HEK293 (cell line): ENCODE data around the gene SFN.

Experiments used
- GLI2 ChIP-seq: fragments of 450-650 bp; formaldehyde crosslinking; IDR thresholded peaks from 2 replicates; pipeline ENCODE4; 2017; ENCODE audit warnings: missing biosample characterization, missing genetic modification characterization, low read depth, borderline replicate concordance
- KLF16 ChIP-seq: fragments of 450-650 bp; formaldehyde crosslinking; IDR thresholded peaks from 2 replicates; pipeline ENCODE4 v1.5.1; 2017; ENCODE audit warnings: missing biosample characterization, missing genetic modification characterization
- PRDM1 ChIP-seq: fragments of 450-650 bp; formaldehyde crosslinking; IDR thresholded peaks from 2 replicates; pipeline ENCODE4; 2016; ENCODE audit warnings: missing biosample characterization, missing genetic modification characterization
- SP3 ChIP-seq: fragments of 450-650 bp; formaldehyde crosslinking; IDR thresholded peaks from 2 replicates; pipeline ENCODE4 v1.5.1; 2016; ENCODE audit warnings: missing biosample characterization, missing genetic modification characterization
- ZBTB17 ChIP-seq: fragments of 450-650 bp; formaldehyde crosslinking; IDR thresholded peaks from 2 replicates; pipeline ENCODE4 v1.5.1; 2016; ENCODE audit warnings: missing biosample characterization, missing genetic modification characterization
- ZBTB7A ChIP-seq: fragments of 450-650 bp; formaldehyde crosslinking; IDR thresholded peaks from 2 replicates; pipeline ENCODE4 v1.5.1; 2016; ENCODE audit warnings: low read depth, missing biosample characterization, missing genetic modification characterization
- ZEB2 ChIP-seq: fragments of 450-650 bp; formaldehyde crosslinking; IDR thresholded peaks from 2 replicates; pipeline ENCODE4 v1.5.1; 2016; ENCODE audit warnings: missing biosample characterization, missing genetic modification characterization
- ZFP69B ChIP-seq: fragments of 450-650 bp; formaldehyde crosslinking; IDR thresholded peaks from 2 replicates; pipeline ENCODE4 v1.5.1; 2016; ENCODE audit warnings: missing biosample characterization, missing genetic modification characterization
- ZNF274 ChIP-seq, 2 experiments: fragments of 200-500 bp in 1 of 2; fragments of 450-650 bp in 1 of 2; sonication (Bioruptor generic) in 1 of 2; formaldehyde crosslinking in 1 of 2; IDR thresholded peaks; 2 replicates each; pipeline versions ENCODE4 v1.5.1 to v1.6.1; 2014 to 2016; ENCODE audit warnings: borderline replicate concordance in 1 of 2, inconsistent platforms in 1 of 2, low read length in 1 of 2, missing biosample characterization in 1 of 2, missing genetic modification characterization in 1 of 2
- ZNF394 ChIP-seq: fragments of 450-650 bp; formaldehyde crosslinking; IDR thresholded peaks from 2 replicates; pipeline ENCODE4 v1.5.1; 2016; ENCODE audit warnings: missing biosample characterization, missing genetic modification characterization, mild to moderate bottlenecking, moderate library complexity, borderline replicate concordance
- ZNF426 ChIP-seq: fragments of 450-650 bp; formaldehyde crosslinking; IDR thresholded peaks from 2 replicates; pipeline ENCODE4 v1.5.1; 2017; ENCODE audit warnings: missing biosample characterization, missing genetic modification characterization, mild to moderate bottlenecking, inconsistent platforms, moderate library complexity
- ZNF521 ChIP-seq: fragments of 450-650 bp; formaldehyde crosslinking; IDR thresholded peaks from 2 replicates; pipeline ENCODE4 v1.5.1; 2017; ENCODE audit warnings: missing biosample characterization, mild to moderate bottlenecking, missing genetic modification characterization
- ZNF530 ChIP-seq: fragments of 450-650 bp; formaldehyde crosslinking; IDR thresholded peaks from 2 replicates; pipeline ENCODE4 v1.5.1; 2016; ENCODE audit warnings: low read depth, missing biosample characterization, missing genetic modification characterization
- ZNF555 ChIP-seq: fragments of 450-650 bp; formaldehyde crosslinking; conservative IDR thresholded peaks from 2 replicates; pipeline ENCODE4 v1.5.1; 2017; ENCODE audit warnings: missing biosample characterization, mild to moderate bottlenecking, missing genetic modification characterization, inconsistent platforms
- ZNF600 ChIP-seq: fragments of 450-650 bp; formaldehyde crosslinking; IDR thresholded peaks from 2 replicates; pipeline ENCODE4 v1.5.1; 2016; ENCODE audit warnings: missing biosample characterization, missing genetic modification characterization
- ZNF623 ChIP-seq: fragments of 450-650 bp; formaldehyde crosslinking; IDR thresholded peaks from 2 replicates; pipeline ENCODE4 v1.5.1; 2016; ENCODE audit warnings: missing biosample characterization, missing genetic modification characterization
- ZNF670 ChIP-seq: fragments of 450-650 bp; formaldehyde crosslinking; IDR thresholded peaks from 2 replicates; pipeline ENCODE4 v1.5.1; 2016; ENCODE audit warnings: missing biosample characterization, missing genetic modification characterization, low read depth
- ZNF701 ChIP-seq: fragments of 450-650 bp; formaldehyde crosslinking; IDR thresholded peaks from 2 replicates; pipeline ENCODE4 v1.5.1; 2016; ENCODE audit warnings: missing biosample characterization, missing genetic modification characterization
- ZNF707 ChIP-seq: fragments of 450-650 bp; formaldehyde crosslinking; IDR thresholded peaks from 2 replicates; pipeline ENCODE4 v1.5.1; 2016; ENCODE audit warnings: missing biosample characterization, missing genetic modification characterization
- ZNF747 ChIP-seq: fragments of 450-650 bp; formaldehyde crosslinking; IDR thresholded peaks from 2 replicates; pipeline ENCODE4 v1.5.1; 2016; ENCODE audit warnings: missing biosample characterization, missing genetic modification characterization
- TF ChIP-seq, protein P1 (sequence below): fragments of 450-650 bp; formaldehyde crosslinking; IDR thresholded peaks from 2 replicates; pipeline ENCODE4 v1.5.1; 2016; ENCODE audit warnings: missing biosample characterization, missing genetic modification characterization, borderline replicate concordance
- TF ChIP-seq, protein P2 (sequence below): fragments of 450-650 bp; formaldehyde crosslinking; IDR thresholded peaks from 2 replicates; pipeline ENCODE4 v1.5.1; 2016; ENCODE audit warnings: missing biosample characterization, missing genetic modification characterization
- TF ChIP-seq, protein P3 (sequence below): fragments of 450-650 bp; formaldehyde crosslinking; IDR thresholded peaks from 2 replicates; pipeline ENCODE4 v1.5.1; 2016; ENCODE audit warnings: missing biosample characterization, missing genetic modification characterization
- TF ChIP-seq, protein P4 (sequence below): fragments of 450-650 bp; formaldehyde crosslinking; IDR thresholded peaks from 2 replicates; pipeline ENCODE4 v1.5.1; 2016; ENCODE audit warnings: missing biosample characterization, missing genetic modification characterization
- TF ChIP-seq, protein P5 (sequence below): fragments of 450-650 bp; formaldehyde crosslinking; IDR thresholded peaks from 2 replicates; pipeline ENCODE4 v1.5.1; 2016; ENCODE audit warnings: missing biosample characterization, missing genetic modification characterization, low read depth
- TF ChIP-seq, protein P6 (sequence below): fragments of 450-650 bp; formaldehyde crosslinking; IDR thresholded peaks from 2 replicates; pipeline ENCODE4 v1.5.1; 2016; ENCODE audit warnings: missing biosample characterization, missing genetic modification characterization

The SFN gene

DNA sequence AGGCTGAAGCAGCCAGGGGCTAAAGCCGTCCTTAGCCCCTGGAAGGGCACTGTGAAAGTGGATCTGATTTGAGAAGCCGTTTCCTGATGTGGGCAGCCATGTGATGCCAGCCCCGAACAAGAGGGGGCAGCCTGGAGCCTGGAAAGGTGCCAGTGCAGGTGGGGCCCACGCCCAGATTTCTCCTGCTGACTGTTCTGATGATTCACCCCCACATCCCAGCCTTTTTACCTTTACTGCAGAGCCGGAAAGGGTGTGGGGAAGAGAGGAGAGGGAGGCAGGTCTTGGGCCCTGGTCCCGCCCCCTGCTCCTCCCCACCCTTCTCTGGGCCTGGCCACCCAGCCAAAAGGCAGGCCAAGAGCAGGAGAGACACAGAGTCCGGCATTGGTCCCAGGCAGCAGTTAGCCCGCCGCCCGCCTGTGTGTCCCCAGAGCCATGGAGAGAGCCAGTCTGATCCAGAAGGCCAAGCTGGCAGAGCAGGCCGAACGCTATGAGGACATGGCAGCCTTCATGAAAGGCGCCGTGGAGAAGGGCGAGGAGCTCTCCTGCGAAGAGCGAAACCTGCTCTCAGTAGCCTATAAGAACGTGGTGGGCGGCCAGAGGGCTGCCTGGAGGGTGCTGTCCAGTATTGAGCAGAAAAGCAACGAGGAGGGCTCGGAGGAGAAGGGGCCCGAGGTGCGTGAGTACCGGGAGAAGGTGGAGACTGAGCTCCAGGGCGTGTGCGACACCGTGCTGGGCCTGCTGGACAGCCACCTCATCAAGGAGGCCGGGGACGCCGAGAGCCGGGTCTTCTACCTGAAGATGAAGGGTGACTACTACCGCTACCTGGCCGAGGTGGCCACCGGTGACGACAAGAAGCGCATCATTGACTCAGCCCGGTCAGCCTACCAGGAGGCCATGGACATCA, at the start of gene SFN (continued):
- TF ChIP-seq, protein P1, sequence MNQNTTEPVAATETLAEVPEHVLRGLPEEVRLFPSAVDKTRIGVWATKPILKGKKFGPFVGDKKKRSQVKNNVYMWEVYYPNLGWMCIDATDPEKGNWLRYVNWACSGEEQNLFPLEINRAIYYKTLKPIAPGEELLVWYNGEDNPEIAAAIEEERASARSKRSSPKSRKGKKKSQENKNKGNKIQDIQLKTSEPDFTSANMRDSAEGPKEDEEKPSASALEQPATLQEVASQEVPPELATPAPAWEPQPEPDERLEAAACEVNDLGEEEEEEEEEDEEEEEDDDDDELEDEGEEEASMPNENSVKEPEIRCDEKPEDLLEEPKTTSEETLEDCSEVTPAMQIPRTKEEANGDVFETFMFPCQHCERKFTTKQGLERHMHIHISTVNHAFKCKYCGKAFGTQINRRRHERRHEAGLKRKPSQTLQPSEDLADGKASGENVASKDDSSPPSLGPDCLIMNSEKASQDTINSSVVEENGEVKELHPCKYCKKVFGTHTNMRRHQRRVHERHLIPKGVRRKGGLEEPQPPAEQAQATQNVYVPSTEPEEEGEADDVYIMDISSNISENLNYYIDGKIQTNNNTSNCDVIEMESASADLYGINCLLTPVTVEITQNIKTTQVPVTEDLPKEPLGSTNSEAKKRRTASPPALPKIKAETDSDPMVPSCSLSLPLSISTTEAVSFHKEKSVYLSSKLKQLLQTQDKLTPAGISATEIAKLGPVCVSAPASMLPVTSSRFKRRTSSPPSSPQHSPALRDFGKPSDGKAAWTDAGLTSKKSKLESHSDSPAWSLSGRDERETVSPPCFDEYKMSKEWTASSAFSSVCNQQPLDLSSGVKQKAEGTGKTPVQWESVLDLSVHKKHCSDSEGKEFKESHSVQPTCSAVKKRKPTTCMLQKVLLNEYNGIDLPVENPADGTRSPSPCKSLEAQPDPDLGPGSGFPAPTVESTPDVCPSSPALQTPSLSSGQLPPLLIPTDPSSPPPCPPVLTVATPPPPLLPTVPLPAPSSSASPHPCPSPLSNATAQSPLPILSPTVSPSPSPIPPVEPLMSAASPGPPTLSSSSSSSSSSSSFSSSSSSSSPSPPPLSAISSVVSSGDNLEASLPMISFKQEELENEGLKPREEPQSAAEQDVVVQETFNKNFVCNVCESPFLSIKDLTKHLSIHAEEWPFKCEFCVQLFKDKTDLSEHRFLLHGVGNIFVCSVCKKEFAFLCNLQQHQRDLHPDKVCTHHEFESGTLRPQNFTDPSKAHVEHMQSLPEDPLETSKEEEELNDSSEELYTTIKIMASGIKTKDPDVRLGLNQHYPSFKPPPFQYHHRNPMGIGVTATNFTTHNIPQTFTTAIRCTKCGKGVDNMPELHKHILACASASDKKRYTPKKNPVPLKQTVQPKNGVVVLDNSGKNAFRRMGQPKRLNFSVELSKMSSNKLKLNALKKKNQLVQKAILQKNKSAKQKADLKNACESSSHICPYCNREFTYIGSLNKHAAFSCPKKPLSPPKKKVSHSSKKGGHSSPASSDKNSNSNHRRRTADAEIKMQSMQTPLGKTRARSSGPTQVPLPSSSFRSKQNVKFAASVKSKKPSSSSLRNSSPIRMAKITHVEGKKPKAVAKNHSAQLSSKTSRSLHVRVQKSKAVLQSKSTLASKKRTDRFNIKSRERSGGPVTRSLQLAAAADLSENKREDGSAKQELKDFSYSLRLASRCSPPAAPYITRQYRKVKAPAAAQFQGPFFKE = no peak
- no peak for TF ChIP-seq ZNF707
- no peak for TF ChIP-seq ZNF394
- no peak for TF ChIP-seq KLF16 (tag by site-specific recombination)
- TF ChIP-seq, protein P2, sequence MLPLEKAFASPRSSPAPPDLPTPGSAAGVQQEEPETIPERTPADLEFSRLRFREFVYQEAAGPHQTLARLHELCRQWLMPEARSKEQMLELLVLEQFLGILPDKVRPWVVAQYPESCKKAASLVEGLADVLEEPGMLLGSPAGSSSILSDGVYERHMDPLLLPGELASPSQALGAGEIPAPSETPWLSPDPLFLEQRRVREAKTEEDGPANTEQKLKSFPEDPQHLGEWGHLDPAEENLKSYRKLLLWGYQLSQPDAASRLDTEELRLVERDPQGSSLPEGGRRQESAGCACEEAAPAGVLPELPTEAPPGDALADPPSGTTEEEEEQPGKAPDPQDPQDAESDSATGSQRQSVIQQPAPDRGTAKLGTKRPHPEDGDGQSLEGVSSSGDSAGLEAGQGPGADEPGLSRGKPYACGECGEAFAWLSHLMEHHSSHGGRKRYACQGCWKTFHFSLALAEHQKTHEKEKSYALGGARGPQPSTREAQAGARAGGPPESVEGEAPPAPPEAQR (tag by site-specific recombination) = no peak
- TF ChIP-seq ZBTB7A (tag by site-specific recombination) = no peak
- peak; percentile 78 for TF ChIP-seq SP3 (tag by site-specific recombination)
- no peak for TF ChIP-seq ZNF701 (tag by site-specific recombination)
- no peak for TF ChIP-seq ZNF426 (tag by site-specific recombination)
- TF ChIP-seq, protein P3, sequence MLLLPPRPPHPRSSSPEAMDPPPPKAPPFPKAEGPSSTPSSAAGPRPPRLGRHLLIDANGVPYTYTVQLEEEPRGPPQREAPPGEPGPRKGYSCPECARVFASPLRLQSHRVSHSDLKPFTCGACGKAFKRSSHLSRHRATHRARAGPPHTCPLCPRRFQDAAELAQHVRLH (tag by site-specific recombination) = 0 out of 2 replicates have a peak, but pooled peaks have one; percentile 55
- no peak for TF ChIP-seq ZNF623 (tag by site-specific recombination)
- no peak for TF ChIP-seq ZNF670
- peak; percentile 75 for TF ChIP-seq ZEB2 (tag by site-specific recombination)
- no peak for TF ChIP-seq ZNF600 (tag by site-specific recombination)
- TF ChIP-seq ZNF274 (IDR thresholded peaks at IDR 0.05; ENCODE audit: low read length) = no peak
- no peak for TF ChIP-seq ZNF274 (tag by site-specific recombination; IDR thresholded peaks at IDR 0.05; ENCODE audit: borderline replicate concordance)
- TF ChIP-seq GLI2 (tag by site-specific recombination) = no peak
- no peak for TF ChIP-seq ZNF521 (tag by site-specific recombination)
- TF ChIP-seq, protein P4, sequence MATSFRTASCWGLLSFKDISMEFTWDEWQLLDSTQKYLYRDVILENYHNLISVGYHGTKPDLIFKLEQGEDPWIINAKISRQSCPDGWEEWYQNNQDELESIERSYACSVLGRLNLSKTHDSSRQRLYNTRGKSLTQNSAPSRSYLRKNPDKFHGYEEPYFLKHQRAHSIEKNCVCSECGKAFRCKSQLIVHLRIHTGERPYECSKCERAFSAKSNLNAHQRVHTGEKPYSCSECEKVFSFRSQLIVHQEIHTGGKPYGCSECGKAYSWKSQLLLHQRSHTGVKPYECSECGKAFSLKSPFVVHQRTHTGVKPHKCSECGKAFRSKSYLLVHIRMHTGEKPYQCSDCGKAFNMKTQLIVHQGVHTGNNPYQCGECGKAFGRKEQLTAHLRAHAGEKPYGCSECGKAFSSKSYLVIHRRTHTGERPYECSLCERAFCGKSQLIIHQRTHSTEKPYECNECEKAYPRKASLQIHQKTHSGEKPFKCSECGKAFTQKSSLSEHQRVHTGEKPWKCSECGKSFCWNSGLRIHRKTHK (tag by site-specific recombination) = no peak
- peak; percentile 31; the same call in 1 of the 2 replicates for TF ChIP-seq ZBTB17
- TF ChIP-seq, protein P5, sequence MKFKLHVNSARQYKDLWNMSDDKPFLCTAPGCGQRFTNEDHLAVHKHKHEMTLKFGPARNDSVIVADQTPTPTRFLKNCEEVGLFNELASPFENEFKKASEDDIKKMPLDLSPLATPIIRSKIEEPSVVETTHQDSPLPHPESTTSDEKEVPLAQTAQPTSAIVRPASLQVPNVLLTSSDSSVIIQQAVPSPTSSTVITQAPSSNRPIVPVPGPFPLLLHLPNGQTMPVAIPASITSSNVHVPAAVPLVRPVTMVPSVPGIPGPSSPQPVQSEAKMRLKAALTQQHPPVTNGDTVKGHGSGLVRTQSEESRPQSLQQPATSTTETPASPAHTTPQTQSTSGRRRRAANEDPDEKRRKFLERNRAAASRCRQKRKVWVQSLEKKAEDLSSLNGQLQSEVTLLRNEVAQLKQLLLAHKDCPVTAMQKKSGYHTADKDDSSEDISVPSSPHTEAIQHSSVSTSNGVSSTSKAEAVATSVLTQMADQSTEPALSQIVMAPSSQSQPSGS (tag by site-specific recombination) = no peak
- TF ChIP-seq, protein P6, sequence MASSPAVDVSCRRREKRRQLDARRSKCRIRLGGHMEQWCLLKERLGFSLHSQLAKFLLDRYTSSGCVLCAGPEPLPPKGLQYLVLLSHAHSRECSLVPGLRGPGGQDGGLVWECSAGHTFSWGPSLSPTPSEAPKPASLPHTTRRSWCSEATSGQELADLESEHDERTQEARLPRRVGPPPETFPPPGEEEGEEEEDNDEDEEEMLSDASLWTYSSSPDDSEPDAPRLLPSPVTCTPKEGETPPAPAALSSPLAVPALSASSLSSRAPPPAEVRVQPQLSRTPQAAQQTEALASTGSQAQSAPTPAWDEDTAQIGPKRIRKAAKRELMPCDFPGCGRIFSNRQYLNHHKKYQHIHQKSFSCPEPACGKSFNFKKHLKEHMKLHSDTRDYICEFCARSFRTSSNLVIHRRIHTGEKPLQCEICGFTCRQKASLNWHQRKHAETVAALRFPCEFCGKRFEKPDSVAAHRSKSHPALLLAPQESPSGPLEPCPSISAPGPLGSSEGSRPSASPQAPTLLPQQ (tag by site-specific recombination) = peak; percentile 100
- peak; percentile 100 for TF ChIP-seq ZFP69B (tag by site-specific recombination)
- TF ChIP-seq ZNF747 (tag by site-specific recombination) = no peak
- TF ChIP-seq ZNF530 (tag by site-specific recombination) = no peak
- peak; percentile 58; the same call in 1 of the 2 replicates for TF ChIP-seq PRDM1 (tag by site-specific recombination)
- no peak for TF ChIP-seq ZNF555 (tag by site-specific recombination)
